ENCODE measurements around the gene DPYSL5.

Gene DPYSL5

GRCh38 chr2:26993768-26994167 lies 145.8 kb downstream of the DPYSL5 start:
- no peak for DNase-seq (ENCODE audit: low read depth in 3 of 3)

- DNase-seq (ENCODE audit: low read depth in 3 of 3), result no peak
Observed at GRCh38 chr2:26994983-26995382, 147.1 kb downstream of the DPYSL5 start.

GRCh38 chr2:26997394-26997793 lies 149.5 kb downstream of the DPYSL5 start:
- DNase-seq (ENCODE audit: low read depth in 3 of 3), result no peak

DNA sequence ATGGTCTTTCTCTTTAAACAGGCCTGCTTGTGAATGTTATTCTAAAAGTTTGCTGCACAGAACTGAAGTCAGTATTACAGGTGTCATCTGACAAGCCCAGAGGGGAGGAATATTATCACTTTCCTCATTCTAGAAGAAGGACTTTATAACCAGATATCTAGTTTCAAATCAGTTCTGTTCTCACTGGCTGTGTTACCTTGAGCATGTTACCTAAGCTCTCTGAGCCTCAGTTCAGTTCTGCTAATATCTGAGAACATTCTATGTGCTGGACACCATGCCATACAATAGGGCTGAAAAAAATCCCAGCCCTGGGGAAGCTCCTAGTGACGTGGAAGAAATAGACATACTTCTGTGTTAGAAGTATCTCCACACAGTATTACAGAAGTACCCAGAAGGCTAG lies 150.4 kb downstream of the DPYSL5 start:
- DNase-seq (ENCODE audit: low read depth in 3 of 3), result no peak
